Measurements from ENCODE around the gene RBM12. TPM values are rescaled to one million over a fixed set of nuclear protein-coding genes. Genes with fewer than 3 reads are reported as not detected.

Gene RBM12
- total RNA-seq, 4 donors from 2014 or later, result 13.5 to 27.8 (median 21.4) TPM

GRCh38 chr20:35617397-35618262, 47.1 kb downstream of the RBM12 start:
- WGBS, 2 donors, result 8 to 11% methylated on average over 17 to 22 of the region's 22 CpGs
- intact Hi-C loops (cut with DNase I; ENCODE audit: low total_unique reads), result no loop called here
- TF ChIP-seq CTCF (IDR thresholded peaks at IDR 0.05) (no peak), POLR2A (IDR thresholded peaks at IDR 0.05) (no peak)
- peak in 1 of 2 donors; percentile 91 for DNase-seq (ENCODE audit: low spot score in 2 of 2)
- no peak overlapping the region for H3K4me3 ChIP-seq (ENCODE audit: low read depth, poor library complexity, severe bottlenecking)

- H3K4me3 ChIP-seq (ENCODE audit: low read depth, poor library complexity, severe bottlenecking), result peak overlapping the region; percentile 27
- 4 to 6% methylated on average over 44 to 47 of the region's 57 CpGs for WGBS, 2 donors
- TF ChIP-seq POLR2A (IDR thresholded peaks at IDR 0.05), result no peak
- TF ChIP-seq CTCF (IDR thresholded peaks at IDR 0.05), result no peak
- intact Hi-C loops (cut with DNase I; ENCODE audit: low total_unique reads), result no loop called here
- DNase-seq (ENCODE audit: low spot score in 2 of 2), result peak; percentile 82 to 97
Observed at GRCh38 chr20:35616465-35617396, 48.0 kb downstream of the RBM12 start.

- intact Hi-C loops (cut with DNase I; ENCODE audit: low total_unique reads), result no loop called here
- peak; percentile 99 to 100 for DNase-seq (ENCODE audit: low spot score in 2 of 2)
- H3K4me3 ChIP-seq (ENCODE audit: low read depth, poor library complexity, severe bottlenecking), result peak within 1 kb of the TSS; percentile 30
- TF ChIP-seq POLR2A (IDR thresholded peaks at IDR 0.05) (no peak), CTCF (IDR thresholded peaks at IDR 0.05) (no peak)
- WGBS, 2 donors, result 0 to 1% methylated on average over 39 to 47 of the region's 68 CpGs
Observed at GRCh38 chr20:35615667-35616464, 48.8 kb downstream of the RBM12 start, which contains the start of gene SPAG4. SPAG4 (plus strand) TSS chr20:35615829; CDS start chr20:35616004, 175 bp downstream.

- WGBS, 2 donors, result 81 to 96% methylated on average over 2 of the region's 2 CpGs
- intact Hi-C loops (cut with DNase I; ENCODE audit: low total_unique reads), result no loop called here
- H3K4me3 ChIP-seq (ENCODE audit: low read depth, poor library complexity, severe bottlenecking), result no peak overlapping the region
- TF ChIP-seq POLR2A (IDR thresholded peaks at IDR 0.05) (no peak), CTCF (IDR thresholded peaks at IDR 0.05) (no peak)
- DNase-seq (ENCODE audit: low spot score in 2 of 2), result no peak
Observed at GRCh38 chr20:35611482-35611881, 53.2 kb downstream of the RBM12 start.

- TF ChIP-seq CTCF (IDR thresholded peaks at IDR 0.05) (no peak), POLR2A (IDR thresholded peaks at IDR 0.05) (no peak)
- DNase-seq (ENCODE audit: low spot score in 2 of 2), result no peak
- 86 to 92% methylated on average over 9 of the region's 9 CpGs for WGBS, 2 donors
- intact Hi-C loops (cut with DNase I; ENCODE audit: low total_unique reads), result no loop called here
- no peak overlapping the region for H3K4me3 ChIP-seq (ENCODE audit: low read depth, poor library complexity, severe bottlenecking)
Observed at GRCh38 chr20:35610833-35611427, 53.8 kb downstream of the RBM12 start.
